ENCODE measurements around the gene TRPM8.
A peak's percentile ranks its signal among the peaks of the same experiment; 100 is the strongest.

The TRPM8 gene

GRCh38 chr2:233976690-233977294 is 59.6 kb downstream of the TRPM8 start:
- peak; percentile 79 for DNase-seq

- DNase-seq, result no peak
Observed at GRCh38 chr2:233977296-233977837, 60.2 kb downstream of the TRPM8 start.

GRCh38 chr2:233979748-233980147 is 62.6 kb downstream of the TRPM8 start:
- DNase-seq, result no peak

- no peak for DNase-seq
Observed at GRCh38 chr2:233980955-233981561, 63.9 kb downstream of the TRPM8 start.

GRCh38 chr2:233981574-233982420 is 64.6 kb downstream of the TRPM8 start:
- peak; percentile 91 for DNase-seq

- DNase-seq, result peak; percentile 91
Observed at GRCh38 chr2:233982421-233983121, 65.4 kb downstream of the TRPM8 start.

- no peak for DNase-seq
Observed at GRCh38 chr2:233983445-233983844, 66.3 kb downstream of the TRPM8 start.

GRCh38 chr2:233988581-233988980 is 71.4 kb downstream of the TRPM8 start:
- no peak for DNase-seq

GRCh38 chr2:233989221-233989858 is 72.2 kb downstream of the TRPM8 start:
- no peak for DNase-seq

GRCh38 chr2:233990261-233990798 is 73.2 kb downstream of the TRPM8 start:
- DNase-seq, result peak; percentile 24

- DNase-seq, result no peak
Observed at GRCh38 chr2:233991196-233991595, 74.0 kb downstream of the TRPM8 start.

GRCh38 chr2:233992513-233993217 is 75.5 kb downstream of the TRPM8 start:
- no peak for DNase-seq

GRCh38 chr2:233993461-233993860 is 76.3 kb downstream of the TRPM8 start:
- DNase-seq, result no peak

- DNase-seq, result no peak
Observed at GRCh38 chr2:233994151-233994550, 77.0 kb downstream of the TRPM8 start.

- no peak for DNase-seq
Observed at GRCh38 chr2:233996000-233996399, 78.8 kb downstream of the TRPM8 start.

- no peak for DNase-seq
Observed at GRCh38 chr2:233996461-233996860, 79.3 kb downstream of the TRPM8 start.

GRCh38 chr2:233997707-233998106 is 80.5 kb downstream of the TRPM8 start:
- DNase-seq, result no peak

- DNase-seq, result no peak
Observed at GRCh38 chr2:233999182-233999581, 82.0 kb downstream of the TRPM8 start.

- DNase-seq, result no peak
Observed at GRCh38 chr2:234001380-234002160, 84.4 kb downstream of the TRPM8 start.

GRCh38 chr2:234002281-234002680 is 85.1 kb downstream of the TRPM8 start:
- DNase-seq, result no peak
